Fibroblast of lung (primary cell): ENCODE data around the gene AGBL1. TPM values are rescaled to one million over a fixed set of nuclear protein-coding genes. Genes with fewer than 3 reads are reported as not detected.

Experiments used
- DNase-seq, 2 donors: peaks; one replicate each; pipeline versions ENCODE4 v3.0.0 to v3.0.0-alpha.2; 2010; ENCODE audit warnings: low read depth in 2 of 2
- H2AFZ ChIP-seq: 2 replicates; pipeline ENCODE4 v1.5.1; 2012; ENCODE audit warnings: low read length, control low read depth, inconsistent platforms
- H3K27ac ChIP-seq: 2 replicates; pipeline ENCODE4 v1.5.1; 2011; ENCODE audit warnings: low read length, control low read depth; ENCODE audit not compliant: insufficient read depth
- H3K27me3 ChIP-seq: 2 replicates; pipeline ENCODE4 v1.5.1; 2011; ENCODE audit warnings: mild to moderate bottlenecking, low read length; ENCODE audit not compliant: control insufficient read depth, insufficient read depth
- H3K36me3 ChIP-seq: 2 replicates; pipeline ENCODE4 v1.5.1; 2011; ENCODE audit warnings: low read length; ENCODE audit not compliant: control insufficient read depth, insufficient read depth
- H3K4me1 ChIP-seq: 2 replicates; pipeline ENCODE4 v1.5.1; 2011; ENCODE audit warnings: low read length; ENCODE audit not compliant: control insufficient read depth, insufficient read depth; ENCODE audit errors: extremely low read depth
- H3K4me2 ChIP-seq: 2 replicates; pipeline ENCODE4 v1.5.1; 2011; ENCODE audit warnings: low read length, control low read depth; ENCODE audit not compliant: insufficient read depth; ENCODE audit errors: extremely low read depth
- H3K4me3 ChIP-seq, 4 experiments: fragments of 200-600 bp in 1 of 4; sonication (generic) in 1 of 4; replicated peaks in 1 of 4; 2 replicates each; pipeline ENCODE4 v1.5.1; 2011 to 2016; ENCODE audit warnings: low read length in 4 of 4, low read depth in 3 of 4, mild to moderate bottlenecking in 3 of 4, control low read depth in 2 of 4, inconsistent platforms in 1 of 4, mixed read lengths in 1 of 4; ENCODE audit not compliant: insufficient read depth in 1 of 4; ENCODE audit errors: control extremely low read depth in 1 of 4
- H3K79me2 ChIP-seq: 2 replicates; pipeline ENCODE4 v1.5.1; 2012; ENCODE audit warnings: mild to moderate bottlenecking, low read length, inconsistent platforms; ENCODE audit not compliant: control insufficient read depth, insufficient read depth
- H3K9ac ChIP-seq: 2 replicates; pipeline ENCODE4 v1.5.1; 2011; ENCODE audit warnings: mild to moderate bottlenecking, low read length, control low read depth; ENCODE audit not compliant: insufficient read depth
- H3K9me3 ChIP-seq: 2 replicates; pipeline ENCODE4 v1.5.1; 2012; ENCODE audit warnings: low read depth, low read length; ENCODE audit not compliant: control insufficient read depth, insufficient read depth
- H4K20me1 ChIP-seq: 2 replicates; pipeline ENCODE4 v1.5.1; 2011; ENCODE audit warnings: low read length; ENCODE audit not compliant: control insufficient read depth, insufficient read depth; ENCODE audit errors: extremely low read depth
- CTCF ChIP-seq, 2 donors: IDR thresholded peaks in 1 of 2; conservative IDR thresholded peaks in 1 of 2; 1 replicate in 1 of 2; 2 replicates in 1 of 2; pipeline ENCODE4 v1.5.1; 2011 to 2012; ENCODE audit warnings: low read length in 2 of 2, control low read depth in 1 of 2, inconsistent platforms in 1 of 2, low read depth in 1 of 2, mild to moderate bottlenecking in 1 of 2
- EZH2 ChIP-seq: IDR thresholded peaks from 2 replicates; pipeline ENCODE4 v1.5.1; 2012; ENCODE audit warnings: low read length, control low read depth, mild to moderate bottlenecking; ENCODE audit errors: missing control alignments
- polyA plus RNA-seq, 2 donors: library from polyadenylated mRNA; depleted of rRNA in 1 of 2; stranded (reverse) in 1 of 2; unstranded in 1 of 2; fragments of >200 nt; gene quantifications; 2 replicates each; pipeline ENCODE4 v1.2.1, GENCODE V29; 2011 to 2012; ENCODE audit warnings: missing spikeins in 1 of 2
- total RNA-seq: library from RNA; depleted of rRNA; stranded (reverse); fragments of >200 nt; gene quantifications from 2 replicates; pipeline ENCODE4 v1.2.1, GENCODE V29; 2014

The AGBL1 gene
- total and polyA plus RNA-seq, 2 donors (not counting 1 experiment from before 2014, with no cell fraction given): not detected

- Histone ChIP-seq H3K9ac (no peak overlapping the region), H3K27ac (no peak overlapping the region), H3K36me3 (no peaks in the 10 kb centered on the region), H3K4me1 (no peaks in the 10 kb centered on the region), H4K20me1 (no peaks in the 10 kb centered on the region), H3K79me2 (no peaks in the 10 kb centered on the region), H3K27me3 (no peaks in the 10 kb centered on the region), H2AFZ (no peak overlapping the region), H3K4me2 (no peak overlapping the region), H3K9me3 (no peaks in the 10 kb centered on the region), H3K4me3 (no peak overlapping the region)
- no peak for DNase-seq
- TF ChIP-seq EZH2 (no peak), CTCF (conservative IDR thresholded peaks at IDR 0.05 in 1 of 2, IDR thresholded peaks at IDR 0.05 in 1 of 2; ENCODE audit: low read depth in 1 of 2, low read length in 2 of 2) (no peak)
Measured at GRCh38 chr15:86802244-86802643, 722.6 kb downstream of the AGBL1 start.

- no peaks in the 10 kb centered on the region for H3K36me3 ChIP-seq
- H3K4me1 ChIP-seq: no peaks in the 10 kb centered on the region
- no peak overlapping the region for H3K9ac ChIP-seq
- H3K4me3 ChIP-seq: no peak overlapping the region
- H3K27me3 ChIP-seq: no peaks in the 10 kb centered on the region
- no peak overlapping the region for H3K27ac ChIP-seq
- no peaks in the 10 kb centered on the region for H4K20me1 ChIP-seq
- no peaks in the 10 kb centered on the region for H3K9me3 ChIP-seq
- H2AFZ ChIP-seq: no peak overlapping the region
- no peak overlapping the region for H3K4me2 ChIP-seq
- no peaks in the 10 kb centered on the region for H3K79me2 ChIP-seq
- DNase-seq: no peak
- TF ChIP-seq EZH2 (no peak), CTCF (conservative IDR thresholded peaks at IDR 0.05 in 1 of 2, IDR thresholded peaks at IDR 0.05 in 1 of 2; ENCODE audit: low read depth in 1 of 2, low read length in 2 of 2) (no peak)
Measured at GRCh38 chr15:86804406-86804805, 724.7 kb downstream of the AGBL1 start.

DNA sequence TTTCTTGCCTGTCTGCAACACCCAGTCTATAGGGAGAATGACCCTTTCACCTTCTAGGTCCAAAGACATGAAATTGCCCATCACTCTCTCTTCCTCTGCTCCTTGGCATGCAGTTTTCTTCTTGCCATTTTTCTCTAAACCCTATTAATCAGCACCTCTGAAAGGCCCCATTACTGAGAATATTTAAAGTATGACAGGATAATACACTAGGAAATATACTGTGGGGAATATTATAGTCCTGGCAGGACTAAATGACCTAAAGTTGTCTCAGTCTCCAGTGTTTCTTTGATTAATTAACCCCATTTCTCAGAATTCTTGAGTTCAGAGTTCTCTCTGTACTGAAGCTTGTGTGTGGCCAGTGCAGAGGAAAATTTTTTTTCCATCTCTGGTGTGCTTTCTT lies 730.7 kb downstream of the AGBL1 start:
- Histone ChIP-seq H3K4me3 (no peak overlapping the region), H3K36me3 (no peaks in the 10 kb centered on the region), H3K27ac (no peak overlapping the region), H3K9me3 (no peaks in the 10 kb centered on the region), H3K4me1 (no peaks in the 10 kb centered on the region), H3K4me2 (no peak overlapping the region), H2AFZ (no peak overlapping the region), H4K20me1 (no peaks in the 10 kb centered on the region), H3K27me3 (no peaks in the 10 kb centered on the region), H3K79me2 (no peaks in the 10 kb centered on the region), H3K9ac (no peak overlapping the region)
- TF ChIP-seq CTCF (conservative IDR thresholded peaks at IDR 0.05 in 1 of 2, IDR thresholded peaks at IDR 0.05 in 1 of 2; ENCODE audit: low read depth in 1 of 2, low read length in 2 of 2): no peak
- no peak for TF ChIP-seq EZH2
- no peak for DNase-seq
